Esophagus squamous epithelium (tissue), 5 donors: ENCODE measurements around the gene ITIH2. TPM values are rescaled to one million over a fixed set of nuclear protein-coding genes. Genes with fewer than 3 reads are reported as not detected.

Experiments
- DNase-seq: peaks from one replicate; lab custom pipeline; 2025; lab: John Stamatoyannopoulos, UW
- H3K27ac ChIP-seq, 4 donors: fragments of 200-600 bp; sonication (generic); one replicate each; pipeline ENCODE4 v1.5.1; 2016 to 2019; ENCODE audit warnings: mild to moderate bottlenecking in 1 of 4
- H3K27me3 ChIP-seq, 4 donors: fragments of 200-600 bp; sonication (generic); 1 replicate in 3 of 4; 2 replicates in 1 of 4; pipeline versions ENCODE4 v1.5.1 to v1.6.0; 2017 to 2021; ENCODE audit warnings: antibody characterized with exemption in 1 of 4
- H3K36me3 ChIP-seq, 3 donors: fragments of 200-600 bp; sonication (generic); one replicate each; pipeline ENCODE4 v1.5.1; 2016 to 2019
- H3K4me1 ChIP-seq, 3 donors: fragments of 200-600 bp; sonication (generic); one replicate each; pipeline ENCODE4 v1.5.1; 2017 to 2019
- H3K4me3 ChIP-seq, 4 donors: fragments of 200-600 bp; sonication (generic); 1 replicate in 3 of 4; 2 replicates in 1 of 4; pipeline ENCODE4 v1.5.1; 2016 to 2019; ENCODE audit warnings: mild to moderate bottlenecking in 2 of 4, moderate library complexity in 1 of 4
- H3K9me3 ChIP-seq, 3 donors: fragments of 200-600 bp; sonication (generic); one replicate each; pipeline ENCODE4 v1.5.1; 2016 to 2019
- CTCF ChIP-seq, 6 experiments: fragments of 450-650 bp in 4 of 6; fragments of 200-600 bp in 2 of 6; sonication (generic) in 2 of 6; IDR thresholded peaks; one replicate each; pipeline ENCODE4 v1.5.1; 2016 to 2019; ENCODE audit warnings: antibody characterized with exemption in 6 of 6, mild to moderate bottlenecking in 4 of 6, moderate library complexity in 4 of 6
- POLR2A ChIP-seq, 4 donors: fragments of 450-650 bp; IDR thresholded peaks; one replicate each; pipeline ENCODE4 v1.6.1; 2017; ENCODE audit warnings: antibody characterized with exemption in 4 of 4, mild to moderate bottlenecking in 4 of 4, moderate library complexity in 3 of 4
- WGBS, 2 donors: methylation state at CpG; one replicate each; pipeline ENCODE4 v1.1.5; 2018; 5-methylcytosine and 5-hydroxymethylcytosine counted together
- intact Hi-C: fragments of 100-400 bp; cut with DNase I; formaldehyde crosslinking; loops from one replicate; pipeline ENCODE4 v1.15.0; 2022
- total RNA-seq, 4 donors: library from RNA; depleted of rRNA; stranded (reverse); fragments of >200 nt; gene quantifications; one replicate each; pipeline ENCODE4 v1.1.0, GENCODE V29; 2016
- donor health status: DM: yes; HTN: yes; CAD: no.

Gene ITIH2
- total RNA-seq, 4 donors from 2014 or later: not detected

DNA sequence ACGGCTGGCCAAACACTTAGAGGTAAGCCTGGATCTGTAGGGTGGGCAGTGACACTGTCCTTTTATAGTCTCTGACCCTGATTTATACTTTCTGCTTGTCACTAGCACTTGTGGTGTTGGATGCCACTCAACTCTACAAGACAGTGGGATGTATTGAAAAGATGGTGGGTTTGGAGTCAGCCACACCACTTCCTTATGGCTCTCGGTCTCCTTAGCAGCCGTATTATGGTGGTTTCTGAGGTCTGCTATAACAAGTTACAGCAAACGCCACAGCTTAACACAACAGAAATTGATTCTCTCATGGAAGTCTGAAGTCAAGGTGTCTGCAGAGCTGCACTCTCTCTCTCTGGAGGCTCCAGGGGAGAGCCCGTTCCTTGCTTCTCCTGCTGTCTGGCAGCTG is 14.7 kb downstream of the ITIH2 start:
- no peak for DNase-seq
- H3K27ac ChIP-seq: no peak overlapping the region
- intact Hi-C loops: no loop called here
- 90 to 94% methylated on average over 2 to 5 of the region's 5 CpGs for WGBS, 2 donors
- H3K4me1 ChIP-seq: no peaks in the 10 kb centered on the region
- H3K36me3 ChIP-seq: no peaks in the 10 kb centered on the region
- H3K9me3 ChIP-seq: no peaks in the 10 kb centered on the region
- peaks cover 0 to 90% (median 0%) of the 10 kb centered on the region in 4 donors for H3K27me3 ChIP-seq
- H3K4me3 ChIP-seq: no peak overlapping the region
- no peak for TF ChIP-seq CTCF (IDR thresholded peaks at IDR 0.05)
- no peak for TF ChIP-seq POLR2A (IDR thresholded peaks at IDR 0.05)

GRCh38 chr10:7718685-7719084 is 15.6 kb downstream of the ITIH2 start:
- no peaks in the 10 kb centered on the region for H3K9me3 ChIP-seq
- peaks cover 0 to 92% (median 0%) of the 10 kb centered on the region in 4 donors for H3K27me3 ChIP-seq
- DNase-seq: no peak
- no peak overlapping the region for H3K4me3 ChIP-seq
- H3K4me1 ChIP-seq: no peaks in the 10 kb centered on the region
- intact Hi-C loops: no loop called here
- H3K36me3 ChIP-seq: no peaks in the 10 kb centered on the region
- no peak overlapping the region for H3K27ac ChIP-seq
- 47 to 50% methylated on average over 4 of the region's 4 CpGs for WGBS, 2 donors
- TF ChIP-seq CTCF (IDR thresholded peaks at IDR 0.05): no peak

- Histone ChIP-seq H3K4me1 (no peaks in the 10 kb centered on the region), H3K27me3 (peaks cover 0 to 92% (median 0%) of the 10 kb centered on the region in 4 donors), H3K4me3 (no peak overlapping the region), H3K36me3 (no peaks in the 10 kb centered on the region), H3K27ac (no peak overlapping the region), H3K9me3 (no peaks in the 10 kb centered on the region)
- intact Hi-C loops: no loop called here
- TF ChIP-seq CTCF (IDR thresholded peaks at IDR 0.05) (no peak), POLR2A (IDR thresholded peaks at IDR 0.05) (no peak)
- 74% methylated on average over 10 of the region's 10 CpGs for WGBS, 2 donors
- DNase-seq: no peak
Observed at GRCh38 chr10:7720478-7720877, 17.4 kb downstream of the ITIH2 start.

DNA sequence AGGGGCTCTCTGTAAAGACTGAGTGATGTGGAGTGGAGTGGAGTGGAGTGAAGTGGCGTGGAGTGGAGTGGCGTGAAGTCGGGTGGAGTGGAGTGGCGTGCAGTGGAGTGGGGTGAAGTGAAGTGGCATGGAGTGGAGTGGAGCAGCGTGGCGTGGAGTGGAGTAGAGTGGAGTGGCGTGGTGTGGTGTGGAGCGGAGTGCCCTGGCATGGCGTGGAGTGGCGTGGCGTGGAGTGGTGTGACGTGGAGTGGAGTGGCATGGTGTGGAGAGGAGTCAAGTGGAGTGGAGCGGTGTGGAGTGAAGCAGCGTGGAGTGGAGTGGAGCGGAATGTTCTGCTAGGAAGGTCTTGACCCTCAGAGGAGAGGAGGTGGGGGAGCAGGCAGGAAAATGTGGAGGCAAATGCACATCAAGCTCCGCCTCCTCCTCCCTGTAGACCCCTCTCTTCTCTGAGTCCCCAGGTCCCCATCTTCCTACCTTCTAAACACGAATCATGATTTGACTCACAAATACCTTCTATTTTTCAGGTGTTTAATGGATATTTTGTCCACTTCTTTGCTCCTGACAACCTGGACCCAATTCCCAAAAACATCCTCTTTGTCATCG is 19.9 kb downstream of the ITIH2 start:
- intact Hi-C loops: no loop called here
- WGBS, 2 donors: 87 to 90% methylated on average over 18 of the region's 18 CpGs
- Histone ChIP-seq H3K4me3 (no peak overlapping the region), H3K36me3 (no peaks in the 10 kb centered on the region), H3K9me3 (no peaks in the 10 kb centered on the region), H3K27me3 (peaks cover 0 to 93% (median 0%) of the 10 kb centered on the region in 4 donors), H3K4me1 (no peaks in the 10 kb centered on the region), H3K27ac (no peak overlapping the region)
- TF ChIP-seq POLR2A (IDR thresholded peaks at IDR 0.05): no peak
- no peak for TF ChIP-seq CTCF (IDR thresholded peaks at IDR 0.05)
- DNase-seq: no peak

DNA sequence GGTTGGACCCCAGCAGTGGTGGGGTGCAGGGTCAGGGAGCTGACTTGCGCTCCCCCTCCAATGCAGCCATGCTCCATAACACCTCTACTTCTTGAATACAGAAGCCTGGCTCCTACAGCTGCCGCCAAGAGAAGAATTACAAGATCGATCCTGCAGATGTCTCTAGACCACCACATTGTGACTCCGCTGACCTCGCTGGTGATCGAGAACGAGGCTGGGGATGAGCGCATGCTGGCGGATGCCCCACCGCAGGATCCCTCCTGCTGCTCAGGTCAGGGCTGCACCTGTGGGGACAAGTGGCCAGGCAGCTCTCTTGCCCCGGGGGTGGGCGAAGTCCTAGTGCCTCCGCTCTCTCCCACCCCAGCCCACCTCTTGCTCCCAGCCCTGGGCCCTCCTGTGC is 31.7 kb downstream of the ITIH2 start:
- intact Hi-C loops: no loop called here
- no peak for DNase-seq
- WGBS, 2 donors: 89 to 100% methylated on average over 3 to 13 of the region's 13 CpGs

More for the DNA sequence above, 31.7 kb downstream of the ITIH2 start:
- Histone ChIP-seq H3K27ac (no peak overlapping the region), H3K36me3 (no peaks in the 10 kb centered on the region), H3K4me3 (no peak overlapping the region), H3K9me3 (no peaks in the 10 kb centered on the region), H3K4me1 (no peaks in the 10 kb centered on the region), H3K27me3 (peaks cover 0 to 37% (median 0%) of the 10 kb centered on the region in 4 donors)
- TF ChIP-seq CTCF (IDR thresholded peaks at IDR 0.05) (no peak), POLR2A (IDR thresholded peaks at IDR 0.05) (no peak)
